HCT116 (cell line): ENCODE results near the gene ZNHIT6. TPM values are rescaled to one million over a fixed set of nuclear protein-coding genes. Genes with fewer than 3 reads are reported as not detected.

Source experiments
- EGR1 ChIP-seq: IDR thresholded peaks from 2 replicates; pipeline ENCODE4 v1.6.1; 2012; ENCODE audit warnings: low read depth
- ELF1 ChIP-seq: IDR thresholded peaks from 2 replicates; pipeline ENCODE4 v1.6.1; 2012; ENCODE audit warnings: low read depth, borderline replicate concordance
- EZH2phosphoT487 ChIP-seq: fragments of 200-600 bp; IDR thresholded peaks from 2 replicates; pipeline ENCODE4 v1.6.1; 2018; ENCODE audit warnings: antibody characterized with exemption, borderline replicate concordance
- POLR2A ChIP-seq: IDR thresholded peaks from 2 replicates; pipeline ENCODE4 v1.7.0; 2011; ENCODE audit warnings: borderline replicate concordance; ENCODE audit not compliant: insufficient read depth, insufficient read length; ENCODE audit errors: extremely low read depth
- RAD21 ChIP-seq: IDR thresholded peaks from 2 replicates; pipeline ENCODE4 v1.6.1; 2012; ENCODE audit warnings: low read depth, mild to moderate bottlenecking
- REST ChIP-seq: IDR thresholded peaks from 2 replicates; pipeline ENCODE4 v1.6.1; 2012; ENCODE audit warnings: low read depth
- SRF ChIP-seq: IDR thresholded peaks from 2 replicates; pipeline ENCODE4 v1.6.1; 2012; ENCODE audit warnings: low read depth
- TCF7L2 ChIP-seq: IDR thresholded peaks from 2 replicates; pipeline ENCODE4 v1.7.0; 2011; ENCODE audit warnings: borderline replicate concordance, inconsistent platforms; ENCODE audit not compliant: insufficient read depth, insufficient read length; ENCODE audit errors: extremely low read depth
- YY1 ChIP-seq: IDR thresholded peaks from 2 replicates; pipeline ENCODE4 v1.6.1; 2011; ENCODE audit warnings: low read length, low read depth, moderate library complexity, mild to moderate bottlenecking; ENCODE audit not compliant: insufficient replicate concordance; ENCODE audit errors: extremely low read depth
- ZBTB33 ChIP-seq: IDR thresholded peaks from 2 replicates; pipeline ENCODE4 v1.6.1; 2011; ENCODE audit warnings: mild to moderate bottlenecking, low read length, moderate library complexity; ENCODE audit not compliant: insufficient replicate concordance; ENCODE audit errors: extremely low read depth
- ZFX ChIP-seq: fragments of 450-650 bp; IDR thresholded peaks from 2 replicates; pipeline ENCODE4 v1.6.1; 2017
- total RNA-seq: library from RNA; stranded (reverse); gene quantifications from one replicate; pipeline ENCODE4 v1.2.1, GENCODE V29; 2021; ENCODE audit not compliant: unreplicated experiment

The ZNHIT6 gene
- total RNA-seq, 1 experiment from 2014 or later, result 18.4 TPM

- no peak for TF ChIP-seq ZBTB33
- TF ChIP-seq POLR2A, result no peak
- no peak for TF ChIP-seq REST
- TF ChIP-seq ELF1, result no peak; the same call in 1 of the 2 replicates
- no peak for TF ChIP-seq ZFX
- no peak for TF ChIP-seq EZH2phosphoT487
- no peak for TF ChIP-seq TCF7L2
- no peak for TF ChIP-seq YY1
- TF ChIP-seq RAD21, result peak; percentile 23; the same call in 1 of the 2 replicates
- peak; percentile 43; the same call in 1 of the 2 replicates for TF ChIP-seq EGR1
- TF ChIP-seq SRF, result peak; percentile 74
These were observed 100.9 kb downstream of the ZNHIT6 start (continued) for GRCh38 chr1:85607126-85607920.
